ENCODE data around the gene EIF3I.
A peak's percentile ranks its signal among the peaks of the same experiment; 100 is the strongest.
"Not testable (repeated sequence)": the region's sequence is repeated elsewhere in the genome, so short reads cannot be mapped to it uniquely, and the experiment has no call there.

EIF3I gene

DNA sequence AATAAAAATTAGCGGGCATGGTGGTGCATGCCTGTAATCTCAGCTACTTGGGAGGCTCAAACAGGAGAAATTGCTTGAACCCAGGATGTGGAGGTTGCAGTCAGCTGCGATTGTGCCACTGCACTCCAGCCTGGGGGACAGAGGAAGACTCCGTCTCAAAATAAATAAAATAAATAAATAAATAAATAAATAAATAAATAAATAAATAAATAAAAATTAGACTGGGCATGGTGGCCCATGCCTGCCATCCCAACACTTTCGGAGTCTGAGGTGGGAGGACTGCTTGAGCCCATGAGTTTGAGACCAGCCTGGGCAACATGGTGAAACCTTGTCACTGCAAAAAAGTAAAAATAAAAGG is 41.0 kb downstream of the EIF3I start:
- not testable (repeated sequence) for H3K79me2 ChIP-seq (ENCODE audit: control insufficient read depth, insufficient read depth, low read length, poor library complexity); H2BK12ac ChIP-seq (ENCODE audit: low read length); H3K18ac ChIP-seq (ENCODE audit: low read length); H3K4me2 ChIP-seq (ENCODE audit: low read length); H3K4me3 ChIP-seq (ENCODE audit: low read depth, low read length); H3K9ac ChIP-seq (ENCODE audit: low read length); H2BK5ac ChIP-seq (ENCODE audit: low read depth, low read length, poor library complexity); H2BK120ac ChIP-seq (ENCODE audit: insufficient read depth, low read length, poor library complexity); H3K36me3 ChIP-seq (ENCODE audit: control insufficient read depth in 1 of 2, insufficient read depth in 2 of 2, low read length in 2 of 2); H3K27ac ChIP-seq (ENCODE audit: low read depth, low read length); H2AK5ac ChIP-seq (ENCODE audit: low read length); H2AFZ ChIP-seq (ENCODE audit: insufficient read depth, low read length, poor library complexity); H3K27me3 ChIP-seq (ENCODE audit: insufficient read depth, low read length); H3K14ac ChIP-seq (ENCODE audit: low read length); DNase-seq; H4K91ac ChIP-seq (ENCODE audit: low read depth, low read length); H3K4me1 ChIP-seq (ENCODE audit: control insufficient read depth in 1 of 2, insufficient read depth in 2 of 2, low read length in 2 of 2); H3K79me1 ChIP-seq (ENCODE audit: low read length); H4K8ac ChIP-seq (ENCODE audit: low read depth, low read length); H3K23ac ChIP-seq (ENCODE audit: low read length); H4K12ac ChIP-seq (ENCODE audit: low read depth, low read length); H3K4ac ChIP-seq (ENCODE audit: low read depth, low read length); H3K9me3 ChIP-seq (ENCODE audit: insufficient read depth, low read depth, low read length)
- WGBS (ENCODE audit: extremely low coverage, insufficient coverage, insufficient read length) = no CpG with 5 or more reads among the region's 4 CpGs

DNA sequence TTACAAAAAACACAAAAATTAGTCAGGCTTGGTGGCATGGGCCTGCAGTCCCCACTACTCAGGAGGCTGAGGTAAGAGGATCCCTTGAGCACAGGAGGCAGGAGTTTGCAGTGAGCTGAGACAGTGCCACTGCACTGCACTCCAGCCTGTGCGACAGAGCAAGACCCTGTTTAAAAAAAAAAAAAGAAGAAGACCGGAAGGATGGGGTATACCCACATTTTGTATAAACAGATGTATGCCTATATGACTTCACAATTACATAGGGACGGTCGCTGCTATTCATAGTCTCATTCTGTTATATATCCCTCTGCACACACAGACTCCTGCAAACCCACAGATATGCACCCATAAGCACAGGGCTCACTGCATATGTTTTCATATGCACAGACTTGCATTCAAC is 41.5 kb downstream of the EIF3I start:
- Histone ChIP-seq H3K9me3 (ENCODE audit: insufficient read depth, low read depth, low read length) (no peaks in the 10 kb centered on the region), H3K79me1 (ENCODE audit: low read length) (no peaks in the 10 kb centered on the region), H3K4me1 (ENCODE audit: control insufficient read depth in 1 of 2, insufficient read depth in 2 of 2, low read length in 2 of 2) (peaks cover 0 to 3% of the 10 kb centered on the region in 2 experiments), H4K91ac (ENCODE audit: low read depth, low read length) (no peak overlapping the region), H2BK5ac (ENCODE audit: low read depth, low read length, poor library complexity) (no peak overlapping the region), H3K4me3 (ENCODE audit: low read depth, low read length) (no peak overlapping the region), H2BK120ac (ENCODE audit: insufficient read depth, low read length, poor library complexity) (no peak overlapping the region), H3K4ac (ENCODE audit: low read depth, low read length) (no peak overlapping the region), H3K9ac (ENCODE audit: low read length) (no peak overlapping the region), H3K79me2 (ENCODE audit: control insufficient read depth, insufficient read depth, low read length, poor library complexity) (no peaks in the 10 kb centered on the region), H4K12ac (ENCODE audit: low read depth, low read length) (no peak overlapping the region), H3K36me3 (ENCODE audit: control insufficient read depth in 1 of 2, insufficient read depth in 2 of 2, low read length in 2 of 2) (no peaks in the 10 kb centered on the region), H3K4me2 (ENCODE audit: low read length) (no peak overlapping the region), H3K23ac (ENCODE audit: low read length) (no peak overlapping the region), H3K14ac (ENCODE audit: low read length) (no peak overlapping the region), H3K18ac (ENCODE audit: low read length) (no peak overlapping the region), H4K8ac (ENCODE audit: low read depth, low read length) (no peak overlapping the region), H2BK12ac (ENCODE audit: low read length) (no peak overlapping the region), H3K27me3 (ENCODE audit: insufficient read depth, low read length) (no peaks in the 10 kb centered on the region), H2AFZ (ENCODE audit: insufficient read depth, low read length, poor library complexity) (no peak overlapping the region), H2AK5ac (ENCODE audit: low read length) (no peak overlapping the region), H3K27ac (ENCODE audit: low read depth, low read length) (no peak overlapping the region)
- no CpG with 5 or more reads among the region's 4 CpGs for WGBS (ENCODE audit: extremely low coverage, insufficient coverage, insufficient read length)
- DNase-seq = no peak

DNA sequence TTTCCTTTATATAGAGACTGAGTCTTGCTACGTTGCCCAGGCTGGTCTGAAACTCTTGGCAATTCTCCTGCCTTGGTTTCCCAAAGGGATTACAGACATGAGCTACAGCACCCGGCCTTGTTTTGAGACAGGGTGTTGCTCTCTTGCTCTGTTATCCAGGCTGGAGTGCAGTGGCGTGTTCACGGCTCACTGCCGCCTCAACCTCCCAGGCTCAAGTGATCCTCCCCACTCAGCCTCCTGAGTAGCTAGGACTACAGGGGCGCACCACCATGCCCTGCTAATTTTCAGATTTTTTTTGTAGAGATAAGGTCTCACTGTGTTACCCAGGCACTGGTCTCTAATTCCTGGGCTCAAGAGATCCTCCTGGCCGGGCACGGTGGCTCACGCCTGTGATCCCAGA is 43.6 kb downstream of the EIF3I start:
- Histone ChIP-seq H3K27me3 (ENCODE audit: insufficient read depth, low read length) (no peaks in the 10 kb centered on the region), H2BK5ac (ENCODE audit: low read depth, low read length, poor library complexity) (no peak overlapping the region), H3K4me2 (ENCODE audit: low read length) (no peak overlapping the region), H3K9ac (ENCODE audit: low read length) (no peak overlapping the region), H3K4ac (ENCODE audit: low read depth, low read length) (no peak overlapping the region), H3K14ac (ENCODE audit: low read length) (no peak overlapping the region), H3K79me1 (ENCODE audit: low read length) (no peaks in the 10 kb centered on the region), H2BK12ac (ENCODE audit: low read length) (no peak overlapping the region), H3K4me3 (ENCODE audit: low read depth, low read length) (no peak overlapping the region), H4K91ac (ENCODE audit: low read depth, low read length) (no peak overlapping the region), H4K8ac (ENCODE audit: low read depth, low read length) (no peak overlapping the region), H2AK5ac (ENCODE audit: low read length) (no peak overlapping the region), H3K27ac (ENCODE audit: low read depth, low read length) (no peak overlapping the region), H3K18ac (ENCODE audit: low read length) (no peak overlapping the region), H4K12ac (ENCODE audit: low read depth, low read length) (no peak overlapping the region), H2BK120ac (ENCODE audit: insufficient read depth, low read length, poor library complexity) (no peak overlapping the region), H2AFZ (ENCODE audit: insufficient read depth, low read length, poor library complexity) (no peak overlapping the region), H3K79me2 (ENCODE audit: control insufficient read depth, insufficient read depth, low read length, poor library complexity) (no peaks in the 10 kb centered on the region), H3K4me1 (ENCODE audit: control insufficient read depth in 1 of 2, insufficient read depth in 2 of 2, low read length in 2 of 2) (peaks cover 0 to 3% of the 10 kb centered on the region in 2 experiments), H3K36me3 (ENCODE audit: control insufficient read depth in 1 of 2, insufficient read depth in 2 of 2, low read length in 2 of 2) (no peaks in the 10 kb centered on the region), H3K9me3 (ENCODE audit: insufficient read depth, low read depth, low read length) (no peaks in the 10 kb centered on the region), H3K23ac (ENCODE audit: low read length) (no peak overlapping the region)
- no peak for DNase-seq
- no CpG with 5 or more reads among the region's 9 CpGs for WGBS (ENCODE audit: extremely low coverage, insufficient coverage, insufficient read length)

DNA sequence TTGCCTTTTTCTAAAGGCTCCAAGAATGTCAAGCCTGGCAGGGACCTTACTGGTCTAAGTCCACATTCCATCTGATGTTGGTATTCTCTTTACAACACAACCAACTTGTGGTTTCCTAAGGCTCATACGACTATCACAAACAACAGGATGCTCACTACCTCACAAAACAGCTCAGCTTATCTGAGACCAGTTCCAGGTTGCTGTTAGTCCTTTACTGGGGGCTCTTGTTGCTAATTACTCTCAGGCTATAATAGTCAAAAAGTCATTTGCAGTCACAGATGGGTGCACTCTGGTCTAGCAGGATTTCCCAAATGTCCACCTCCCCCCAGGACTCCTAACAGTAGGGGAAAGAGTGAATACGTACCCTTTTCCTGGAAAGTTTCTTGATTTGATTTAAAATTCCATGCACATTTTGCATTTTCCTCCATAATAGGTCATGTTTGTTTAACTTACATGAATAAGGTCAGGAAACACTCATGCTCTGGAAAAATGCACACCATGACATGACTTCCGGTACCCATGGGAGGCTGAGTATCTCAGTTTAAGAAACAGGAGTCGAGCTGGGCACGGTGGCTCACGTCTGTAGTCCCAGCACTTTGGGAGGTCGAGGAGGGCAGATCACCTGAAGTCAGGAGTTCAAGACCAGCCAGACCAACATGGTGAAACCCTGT is 44.8 kb downstream of the EIF3I start:
- no peak overlapping the region for H3K18ac ChIP-seq (ENCODE audit: low read length)
- no peak overlapping the region for H2BK12ac ChIP-seq (ENCODE audit: low read length)
- no CpG with 5 or more reads among the region's 7 CpGs for WGBS (ENCODE audit: extremely low coverage, insufficient coverage, insufficient read length)
- no peak overlapping the region for H4K8ac ChIP-seq (ENCODE audit: low read depth, low read length)
- H2AK5ac ChIP-seq (ENCODE audit: low read length) = no peak overlapping the region
- no peaks in the 10 kb centered on the region for H3K9me3 ChIP-seq (ENCODE audit: insufficient read depth, low read depth, low read length)
- H3K4me3 ChIP-seq (ENCODE audit: low read depth, low read length) = no peak overlapping the region
- H3K36me3 ChIP-seq (ENCODE audit: control insufficient read depth in 1 of 2, insufficient read depth in 2 of 2, low read length in 2 of 2) = no peaks in the 10 kb centered on the region
- H2AFZ ChIP-seq (ENCODE audit: insufficient read depth, low read length, poor library complexity) = no peak overlapping the region
- peaks cover 0 to 3% of the 10 kb centered on the region in 2 experiments for H3K4me1 ChIP-seq (ENCODE audit: control insufficient read depth in 1 of 2, insufficient read depth in 2 of 2, low read length in 2 of 2)
- H4K12ac ChIP-seq (ENCODE audit: low read depth, low read length) = no peak overlapping the region
- H3K4ac ChIP-seq (ENCODE audit: low read depth, low read length) = no peak overlapping the region
- peak in 1 of 2 donors; percentile 10 for DNase-seq
- no peak overlapping the region for H3K27ac ChIP-seq (ENCODE audit: low read depth, low read length)
- H4K91ac ChIP-seq (ENCODE audit: low read depth, low read length) = no peak overlapping the region
- no peaks in the 10 kb centered on the region for H3K79me1 ChIP-seq (ENCODE audit: low read length)
- H3K14ac ChIP-seq (ENCODE audit: low read length) = no peak overlapping the region
- no peak overlapping the region for H3K23ac ChIP-seq (ENCODE audit: low read length)
- no peaks in the 10 kb centered on the region for H3K27me3 ChIP-seq (ENCODE audit: insufficient read depth, low read length)
- no peak overlapping the region for H2BK5ac ChIP-seq (ENCODE audit: low read depth, low read length, poor library complexity)
- no peak overlapping the region for H3K4me2 ChIP-seq (ENCODE audit: low read length)
- no peak overlapping the region for H2BK120ac ChIP-seq (ENCODE audit: insufficient read depth, low read length, poor library complexity)
- H3K79me2 ChIP-seq (ENCODE audit: control insufficient read depth, insufficient read depth, low read length, poor library complexity) = no peaks in the 10 kb centered on the region
- H3K9ac ChIP-seq (ENCODE audit: low read length) = no peak overlapping the region

Data from trophoblast cell (in vitro differentiated cells and primary cell).